Epithelial cell of proximal tubule (primary cell): ENCODE results near the gene KCTD19. TPM values are rescaled to one million over a fixed set of nuclear protein-coding genes. Genes with fewer than 3 reads are reported as not detected.

Source experiments
- DNase-seq: peaks from one replicate; pipeline ENCODE4 v3.0.0-alpha.2; 2011; ENCODE audit warnings: low read depth
- H3K4me3 ChIP-seq: 2 replicates; pipeline ENCODE4 v1.5.1; 2011; ENCODE audit warnings: low read depth, mild to moderate bottlenecking, low read length
- total RNA-seq: library from RNA; depleted of rRNA; stranded (reverse); fragments of >200 nt; gene quantifications from 2 replicates; pipeline ENCODE4 v1.2.3, GENCODE V29; 2015
- TF ChIP-seq, protein P1 (sequence below): conservative IDR thresholded peaks from 2 replicates; pipeline ENCODE4 v1.5.1; 2012; ENCODE audit warnings: low read depth, mild to moderate bottlenecking, low read length

Gene KCTD19
- total RNA-seq, 1 donor from 2014 or later, result 0.35 TPM

GRCh38 chr16:67247192-67248072 is 79.1 kb downstream of the KCTD19 start, which contains the start of gene FHOD1:
TSS of gene FHOD1 (minus strand) at chr16:67247481. CDS start at chr16:67247410, 71 bp downstream.
- DNase-seq, result no peak
- TF ChIP-seq, protein P1, sequence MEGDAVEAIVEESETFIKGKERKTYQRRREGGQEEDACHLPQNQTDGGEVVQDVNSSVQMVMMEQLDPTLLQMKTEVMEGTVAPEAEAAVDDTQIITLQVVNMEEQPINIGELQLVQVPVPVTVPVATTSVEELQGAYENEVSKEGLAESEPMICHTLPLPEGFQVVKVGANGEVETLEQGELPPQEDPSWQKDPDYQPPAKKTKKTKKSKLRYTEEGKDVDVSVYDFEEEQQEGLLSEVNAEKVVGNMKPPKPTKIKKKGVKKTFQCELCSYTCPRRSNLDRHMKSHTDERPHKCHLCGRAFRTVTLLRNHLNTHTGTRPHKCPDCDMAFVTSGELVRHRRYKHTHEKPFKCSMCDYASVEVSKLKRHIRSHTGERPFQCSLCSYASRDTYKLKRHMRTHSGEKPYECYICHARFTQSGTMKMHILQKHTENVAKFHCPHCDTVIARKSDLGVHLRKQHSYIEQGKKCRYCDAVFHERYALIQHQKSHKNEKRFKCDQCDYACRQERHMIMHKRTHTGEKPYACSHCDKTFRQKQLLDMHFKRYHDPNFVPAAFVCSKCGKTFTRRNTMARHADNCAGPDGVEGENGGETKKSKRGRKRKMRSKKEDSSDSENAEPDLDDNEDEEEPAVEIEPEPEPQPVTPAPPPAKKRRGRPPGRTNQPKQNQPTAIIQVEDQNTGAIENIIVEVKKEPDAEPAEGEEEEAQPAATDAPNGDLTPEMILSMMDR, result no peak
- peak within 1 kb of the TSS; percentile 90 for H3K4me3 ChIP-seq

DNA sequence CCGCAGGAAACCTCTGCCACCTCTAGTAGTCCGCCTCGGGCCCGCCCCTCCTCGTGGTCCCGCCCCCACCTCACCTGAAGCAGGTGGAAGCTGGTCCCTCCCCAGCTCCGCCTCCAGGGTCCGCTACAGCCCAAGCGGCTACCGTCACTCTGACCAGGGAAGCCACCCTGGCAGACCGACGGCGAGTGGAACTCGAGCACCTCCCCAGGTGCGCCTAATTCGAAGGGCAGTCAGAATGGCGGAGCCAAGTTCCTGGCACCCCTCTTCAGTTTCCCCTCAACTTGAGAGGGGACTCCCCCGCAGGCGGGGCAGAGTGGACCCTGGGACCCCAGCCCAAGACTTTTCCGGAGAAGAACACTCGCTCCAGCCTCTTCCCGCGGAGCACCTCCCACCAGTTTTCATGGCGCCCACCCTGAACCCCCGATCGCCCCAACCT is 79.8 kb downstream of the KCTD19 start:
- no peak for DNase-seq
- TF ChIP-seq, protein P1, result no peak
- H3K4me3 ChIP-seq, result peak overlapping the region; percentile 90

GRCh38 chr16:67246081-67246755 is 80.3 kb downstream of the KCTD19 start:
- peak overlapping the region; percentile 90 for H3K4me3 ChIP-seq
- TF ChIP-seq, protein P1, result peak; percentile 42
- no peak for DNase-seq

DNA sequence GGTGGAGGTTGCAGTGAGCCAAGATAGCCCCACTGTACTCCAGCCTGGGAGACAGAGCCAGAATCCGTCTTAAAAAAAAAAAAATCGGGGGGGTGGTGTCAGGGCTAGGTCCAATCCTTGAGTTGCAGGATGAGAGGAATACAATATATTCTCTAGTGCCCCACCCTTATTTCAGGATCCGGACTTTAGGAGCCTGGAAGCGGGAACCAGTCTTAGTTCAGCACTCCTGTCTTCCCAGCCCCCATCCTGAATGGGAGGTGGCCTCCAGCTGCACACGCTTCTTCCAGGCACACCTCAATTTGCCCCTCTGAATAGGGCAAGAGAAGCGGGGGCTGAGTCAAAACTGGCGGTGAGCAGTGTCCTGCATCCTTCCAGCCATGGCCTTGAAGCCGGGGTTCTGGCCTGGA is 80.9 kb downstream of the KCTD19 start:
- DNase-seq, result no peak
- peak overlapping the region; percentile 90 for H3K4me3 ChIP-seq
- TF ChIP-seq, protein P1, result no peak

DNA sequence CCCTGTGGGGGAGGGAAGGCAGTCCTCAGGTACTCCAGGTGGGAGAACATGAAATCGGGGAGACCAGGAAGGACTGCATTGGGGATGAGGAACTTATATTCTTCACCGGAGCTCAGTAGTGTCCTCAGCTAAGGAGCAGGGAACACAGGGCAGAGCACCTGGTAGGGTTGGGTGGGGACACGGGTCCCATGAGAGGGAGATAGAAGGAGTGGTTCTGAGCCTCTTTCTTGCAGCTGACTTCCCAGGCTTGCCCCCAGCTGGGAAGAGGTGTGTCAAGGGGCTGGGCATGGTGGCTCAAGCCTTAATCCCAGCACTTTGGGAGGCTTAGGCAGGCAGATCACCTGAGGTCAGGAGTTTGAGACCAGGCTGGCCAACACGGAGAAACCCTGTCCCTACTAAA is 81.4 kb downstream of the KCTD19 start:
- TF ChIP-seq, protein P1, result no peak
- peak overlapping the region; percentile 90 for H3K4me3 ChIP-seq
- no peak for DNase-seq

DNA sequence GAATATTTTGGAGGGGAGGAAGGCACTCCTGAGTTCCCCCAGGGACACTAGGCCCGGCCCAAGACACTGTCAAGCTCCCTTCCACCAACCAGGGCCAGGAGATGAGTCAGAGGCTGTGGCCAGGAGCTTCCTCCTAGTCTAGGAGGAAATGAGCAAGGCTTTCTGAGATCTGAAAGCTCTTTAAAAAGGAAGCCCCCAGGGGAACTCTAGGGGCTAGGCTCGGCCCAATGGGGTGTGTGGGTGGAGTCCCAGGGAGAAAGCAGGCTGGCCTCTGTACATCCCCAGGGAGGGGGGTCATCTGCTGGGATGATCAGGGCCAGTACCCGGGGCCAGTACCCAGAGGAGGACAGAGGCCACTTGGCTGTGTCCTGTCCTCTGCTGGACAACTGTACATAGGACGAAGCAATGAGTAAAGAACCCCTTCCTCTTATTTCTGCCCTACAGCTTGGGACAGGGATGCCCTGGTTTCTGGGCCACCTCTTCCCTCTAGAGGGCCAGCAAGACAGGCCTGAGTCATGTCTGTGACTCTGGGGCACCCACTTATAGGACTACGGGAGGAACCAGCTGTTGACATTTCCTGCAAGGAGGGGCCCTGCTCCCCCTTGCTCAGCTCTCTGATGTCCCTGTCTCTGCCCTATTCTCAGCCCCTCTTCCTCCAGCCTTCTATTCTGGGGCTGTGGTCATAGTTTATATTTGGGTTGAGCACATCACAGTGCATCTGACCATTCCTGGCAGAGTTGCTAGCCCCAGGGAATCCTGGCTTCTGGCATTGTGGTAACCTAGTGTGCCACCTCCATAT is 82.0 kb downstream of the KCTD19 start:
- no peak for DNase-seq
- no peak overlapping the region for H3K4me3 ChIP-seq
- TF ChIP-seq, protein P1, result no peak
